Thyroid gland (tissue), 4 donors: ENCODE results near the gene AQP12B.

Source experiments
- CTCF ChIP-seq, 6 experiments: fragments of 200-600 bp in 3 of 6; fragments of 450-650 bp in 3 of 6; sonication (generic) in 3 of 6; IDR thresholded peaks; one replicate each; pipeline ENCODE4 v1.5.1; 2016 to 2019; ENCODE audit warnings: antibody characterized with exemption in 6 of 6, mild to moderate bottlenecking in 2 of 6, inconsistent platforms in 1 of 6, moderate library complexity in 1 of 6
- POLR2A ChIP-seq, 2 donors: fragments of 450-650 bp; IDR thresholded peaks; one replicate each; pipeline ENCODE4 v1.6.1; 2017; ENCODE audit warnings: antibody characterized with exemption in 2 of 2, mild to moderate bottlenecking in 2 of 2, moderate library complexity in 1 of 2

- TF ChIP-seq POLR2A (IDR thresholded peaks at IDR 0.05) (no peak), CTCF (IDR thresholded peaks at IDR 0.05) (no peak)
Observed at GRCh38 chr2:240635121-240635997, 47.3 kb downstream of the AQP12B start.
